ENCODE data around the gene COX5B. TPM values are rescaled to one million over a fixed set of nuclear protein-coding genes. Genes with fewer than 3 reads are reported as not detected.
A peak's percentile ranks its signal among the peaks of the same experiment; 100 is the strongest.
"Not testable (repeated sequence)": the region's sequence is repeated elsewhere in the genome, so short reads cannot be mapped to it uniquely, and the experiment has no call there.

COX5B gene
- total and polyA plus RNA-seq, 5 experiments from 2014 or later, result 119 to 373 (median 321) TPM

GRCh38 chr2:97625354-97626048, 20.4 kb upstream of the COX5B start:
- POLR2A ChIA-PET, H3K27me3 Mint-ChIP-seq, H3K27ac Mint-ChIP-seq, H3K4me1 Mint-ChIP-seq, DNase-seq, H3K9me3 Mint-ChIP-seq, H3K36me3 Mint-ChIP-seq, H3K4me3 Mint-ChIP-seq, ATAC-seq: not testable (repeated sequence)

DNA sequence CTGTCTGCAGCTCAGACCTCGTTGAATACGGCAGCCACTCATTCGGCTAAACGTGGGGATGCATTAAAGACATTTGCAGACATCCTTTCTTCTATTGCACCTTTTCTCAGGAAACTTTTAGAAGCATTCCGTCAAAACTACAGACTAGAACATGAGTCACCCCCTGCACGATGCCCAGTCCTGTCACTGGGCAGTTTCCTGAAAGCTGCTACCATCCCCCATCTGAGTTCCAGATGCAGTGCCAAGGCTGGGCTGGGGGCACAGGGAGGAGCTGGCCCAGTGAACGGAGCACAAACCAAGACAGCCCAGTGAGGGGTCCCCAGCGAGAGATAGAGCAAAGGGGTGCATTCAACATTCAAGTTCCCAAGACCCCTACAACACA, 19.8 kb upstream of the COX5B start:
- H3K4me1 Mint-ChIP-seq, DNase-seq, H3K9me3 Mint-ChIP-seq, H3K36me3 Mint-ChIP-seq, H3K4me3 Mint-ChIP-seq, H3K27me3 Mint-ChIP-seq, POLR2A ChIA-PET, ATAC-seq, H3K27ac Mint-ChIP-seq: not testable (repeated sequence)

- no peak for ATAC-seq
- Mint-ChIP-seq H3K27me3 (peaks cover 0 to 5% (median 0%) of the 10 kb centered on the region in 5 donors), H3K9me3 (no peaks in the 10 kb centered on the region), H3K4me3 (peak overlapping the region in 4 of 10 donors; percentile 1 to 99 (median 64)), H3K27ac (peak overlapping the region in 6 of 10 donors; percentile 19 to 96 (median 62)), H3K4me1 (peaks cover 16 to 26% (median 23%) of the 10 kb centered on the region in 4 donors), H3K36me3 (peaks cover 0 to 23% (median 4%) of the 10 kb centered on the region in 3 donors)
- DNase-seq, result no peak
- POLR2A ChIA-PET, result interaction anchor here (7.6 kb wide), 1 partner anchor 19 kb away, joined by 170 read pairs; the partner anchor contains the start of gene ACTR1B
Observed at GRCh38 chr2:97644023-97644717, 1.7 kb upstream of the COX5B start.

- H3K4me3 Mint-ChIP-seq, result peak overlapping the region; percentile 93 to 99 (median 98)
- peaks cover 0 to 1% (median 0%) of the 10 kb centered on the region in 5 donors for H3K27me3 Mint-ChIP-seq
- peak in 1 of 10 donors; percentile 13 for DNase-seq
- POLR2A ChIA-PET, result interaction anchor here (0.8 to 7.6 kb wide), 6 partner anchors 11 to 1582 kb away, joined by 3 to 170 read pairs (median 16); partner anchors contain the start of genes ACTR1B, ANKRD36B and ZAP70
- ATAC-seq, result peak; percentile 57 to 65
- H3K27ac Mint-ChIP-seq, result peak overlapping the region; percentile 92 to 99 (median 98)
- peaks cover 16 to 26% (median 23%) of the 10 kb centered on the region in 4 donors for H3K4me1 Mint-ChIP-seq
- peaks cover 0 to 31% (median 4%) of the 10 kb centered on the region in 3 donors for H3K36me3 Mint-ChIP-seq
- no peaks in the 10 kb centered on the region for H3K9me3 Mint-ChIP-seq
Observed at GRCh38 chr2:97645112-97645694, 659 bp upstream of the COX5B start.

- ATAC-seq (no peak), DNase-seq (no peak)
- H3K27ac Mint-ChIP-seq, result peak overlapping the region; percentile 90 to 99 (median 98)
- no peaks in the 10 kb centered on the region for H3K27me3 Mint-ChIP-seq
- H3K9me3 Mint-ChIP-seq, result no peaks in the 10 kb centered on the region
- POLR2A ChIA-PET, result interaction anchor here (0.6 to 7.6 kb wide), 4 partner anchors 9 to 854 kb away, joined by 3 to 170 read pairs (median 12); partner anchors contain the start of gene ACTR1B
- peak overlapping the region; percentile 93 to 99 (median 98) for H3K4me3 Mint-ChIP-seq
- peaks cover 0 to 42% (median 4%) of the 10 kb centered on the region in 3 donors for H3K36me3 Mint-ChIP-seq
- H3K4me1 Mint-ChIP-seq, result peaks cover 20 to 30% (median 23%) of the 10 kb centered on the region in 4 donors
Observed at GRCh38 chr2:97646977-97647376, 1.1 kb downstream of the COX5B start.

- no peaks in the 10 kb centered on the region for H3K27me3 Mint-ChIP-seq
- H3K9me3 Mint-ChIP-seq, result no peaks in the 10 kb centered on the region
- POLR2A ChIA-PET, result interaction anchor here (1.6 kb wide), 1 partner anchor 11 kb away, joined by 11 read pairs; no protein-coding TSS in a partner anchor
- H3K36me3 Mint-ChIP-seq, result peaks cover 0 to 43% (median 4%) of the 10 kb centered on the region in 3 donors
- no peak for DNase-seq
- peak overlapping the region in 7 of 10 donors; percentile 23 to 91 (median 73) for H3K27ac Mint-ChIP-seq
- no peak overlapping the region for H3K4me3 Mint-ChIP-seq
- no peak for ATAC-seq
- H3K4me1 Mint-ChIP-seq, result peaks cover 11 to 21% (median 16%) of the 10 kb centered on the region in 4 donors
Observed at GRCh38 chr2:97651114-97651513, 5.3 kb downstream of the COX5B start.

- H3K9me3 Mint-ChIP-seq, result no peaks in the 10 kb centered on the region
- peak overlapping the region in 2 of 10 donors; percentile 37 to 51 for H3K27ac Mint-ChIP-seq
- H3K4me3 Mint-ChIP-seq, result no peak overlapping the region
- ATAC-seq, result no peak
- peaks cover 0 to 41% (median 0%) of the 10 kb centered on the region in 3 donors for H3K36me3 Mint-ChIP-seq
- no peak for DNase-seq
- no peaks in the 10 kb centered on the region for H3K27me3 Mint-ChIP-seq
- H3K4me1 Mint-ChIP-seq, result peaks cover 0 to 11% (median 4%) of the 10 kb centered on the region in 4 donors
- POLR2A ChIA-PET, result interaction anchor here (0.9 kb wide), 1 partner anchor 11 kb away, joined by 3 read pairs; the partner anchor contains the start of gene ACTR1B
Observed at GRCh38 chr2:97653473-97653872, 7.6 kb downstream of the COX5B start.

- H3K27ac Mint-ChIP-seq, result peak overlapping the region in 3 of 10 donors; percentile 32 to 51 (median 37)
- no peaks in the 10 kb centered on the region for H3K27me3 Mint-ChIP-seq
- H3K4me1 Mint-ChIP-seq, result peaks cover 0 to 10% (median 3%) of the 10 kb centered on the region in 4 donors
- no peak for DNase-seq
- ATAC-seq, result no peak
- no peaks in the 10 kb centered on the region for H3K9me3 Mint-ChIP-seq
- POLR2A ChIA-PET, result interaction anchor here (0.9 kb wide), 1 partner anchor 10 kb away, joined by 3 read pairs; the partner anchor contains the start of gene ACTR1B
- H3K36me3 Mint-ChIP-seq, result peaks cover 0 to 42% (median 0%) of the 10 kb centered on the region in 3 donors
- H3K4me3 Mint-ChIP-seq, result no peak overlapping the region
Observed at GRCh38 chr2:97653874-97654273, 8.0 kb downstream of the COX5B start.

DNA sequence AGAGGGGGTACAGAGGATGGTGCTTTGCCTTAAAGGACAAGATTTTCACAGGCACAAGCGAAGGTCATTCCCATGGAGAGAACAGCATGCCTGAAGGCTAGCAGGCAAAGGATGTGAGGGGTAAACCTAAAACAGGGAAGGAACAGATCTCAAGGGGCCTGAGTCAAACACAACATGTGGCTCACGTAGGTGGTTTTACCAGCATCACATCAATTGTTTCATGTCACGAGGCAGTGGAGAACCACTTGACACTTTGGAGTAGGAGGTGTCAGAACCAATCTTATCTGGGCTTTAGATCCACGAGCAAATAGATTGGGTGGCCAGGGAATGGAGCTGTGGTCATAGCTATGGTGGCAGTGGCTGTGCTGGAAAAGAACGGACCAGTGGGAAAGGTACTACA, 8.4 kb downstream of the COX5B start:
- H3K27me3 Mint-ChIP-seq, result no peaks in the 10 kb centered on the region
- POLR2A ChIA-PET, result interaction anchor here (3.4 kb wide), 1 partner anchor 8 kb away, joined by 18 read pairs; the partner anchor contains the start of gene COX5B
- no peak for ATAC-seq
- H3K4me3 Mint-ChIP-seq, result no peak overlapping the region
- no peak for DNase-seq
- H3K36me3 Mint-ChIP-seq, result peaks cover 0 to 39% (median 0%) of the 10 kb centered on the region in 3 donors
- H3K27ac Mint-ChIP-seq, result peak overlapping the region in 5 of 10 donors; percentile 32 to 82 (median 65)
- peaks cover 0 to 10% (median 3%) of the 10 kb centered on the region in 4 donors for H3K4me1 Mint-ChIP-seq
- no peaks in the 10 kb centered on the region for H3K9me3 Mint-ChIP-seq

DNA sequence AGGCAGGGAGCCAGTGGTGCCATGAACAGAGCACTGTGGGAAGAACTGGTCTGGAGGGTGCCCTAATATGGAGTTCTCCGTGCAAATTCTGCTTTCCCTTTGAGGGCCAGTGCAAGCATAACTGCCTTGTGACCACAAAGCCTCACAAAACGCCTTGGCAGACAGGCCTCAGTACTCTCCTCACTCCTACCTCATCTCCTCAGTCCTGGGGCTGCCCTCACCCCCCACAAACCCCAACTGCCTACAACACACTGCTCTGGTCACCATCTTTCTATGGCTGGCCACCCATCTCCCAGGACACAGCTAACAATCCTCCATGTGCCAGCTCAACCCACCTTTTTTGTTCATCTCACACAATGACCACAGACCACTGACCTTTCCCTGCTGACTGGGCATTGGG, 8.9 kb downstream of the COX5B start:
- Mint-ChIP-seq H3K4me3 (no peak overlapping the region), H3K4me1 (peaks cover 0 to 11% (median 5%) of the 10 kb centered on the region in 4 donors), H3K36me3 (peaks cover 0 to 35% (median 0%) of the 10 kb centered on the region in 3 donors), H3K27ac (peak overlapping the region in 5 of 10 donors; percentile 9 to 82 (median 51)), H3K27me3 (no peaks in the 10 kb centered on the region), H3K9me3 (no peaks in the 10 kb centered on the region)
- peak in 1 of 2 donors; percentile 18 for ATAC-seq
- no peak for DNase-seq
- POLR2A ChIA-PET, result interaction anchor here (3.4 kb wide), 1 partner anchor 9 kb away, joined by 18 read pairs; the partner anchor contains the start of gene COX5B

DNA sequence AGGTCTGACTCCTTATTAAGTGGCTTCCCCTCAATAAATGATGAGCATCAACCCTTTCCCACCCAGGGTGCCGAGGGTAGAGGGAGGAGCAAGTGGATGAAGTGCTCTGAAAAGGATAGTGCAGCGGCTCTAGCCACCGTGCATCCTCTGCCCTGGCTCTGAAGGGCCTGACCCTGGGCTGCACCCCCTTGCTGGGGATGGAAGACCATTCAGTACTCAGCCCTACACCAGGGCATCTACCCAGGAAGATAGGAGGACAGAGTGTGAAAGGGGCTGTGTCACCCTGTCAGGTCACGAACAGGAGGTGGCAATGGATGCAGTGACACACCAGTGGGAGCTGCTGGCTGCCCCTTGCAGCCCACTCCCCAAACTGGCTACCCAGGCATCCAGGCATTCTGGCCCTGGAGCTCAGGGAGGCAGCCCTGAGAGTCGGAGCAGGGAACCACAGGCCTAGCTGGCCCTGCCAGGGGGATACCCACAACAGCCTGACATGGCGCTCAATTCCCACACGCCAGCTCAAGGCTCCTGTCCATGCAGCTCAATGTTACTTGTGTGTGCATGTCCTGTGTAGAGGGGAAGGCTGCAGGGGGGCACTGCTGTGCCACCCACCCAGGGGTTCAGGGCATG, 10.4 kb downstream of the COX5B start:
- Mint-ChIP-seq H3K9me3 (no peaks in the 10 kb centered on the region), H3K36me3 (peaks cover 0 to 29% (median 0%) of the 10 kb centered on the region in 3 donors), H3K27me3 (no peaks in the 10 kb centered on the region), H3K4me3 (no peak overlapping the region), H3K27ac (no peak overlapping the region), H3K4me1 (peaks cover 5 to 15% (median 10%) of the 10 kb centered on the region in 4 donors)
- ATAC-seq, result no peak
- POLR2A ChIA-PET, result interaction anchor here (3.4 kb wide), 1 partner anchor 10 kb away, joined by 18 read pairs; the partner anchor contains the start of gene COX5B
- DNase-seq, result no peak

Measured in naive thymus-derived CD8-positive, alpha-beta T cell (primary cell).